Measurements from ENCODE around the gene RBM23.

RBM23 gene

GRCh38 chr14:22903742-22904087 lies 15.2 kb downstream of the RBM23 start:
- no peak for TF ChIP-seq TAF1 (IDR thresholded peaks at IDR 0.05; ENCODE audit: borderline replicate concordance, insufficient read depth, low read length)
- TF ChIP-seq POLR2AphosphoS5 (IDR thresholded peaks at IDR 0.05; ENCODE audit: low read depth, low read length): no peak
- TF ChIP-seq, protein P1, sequence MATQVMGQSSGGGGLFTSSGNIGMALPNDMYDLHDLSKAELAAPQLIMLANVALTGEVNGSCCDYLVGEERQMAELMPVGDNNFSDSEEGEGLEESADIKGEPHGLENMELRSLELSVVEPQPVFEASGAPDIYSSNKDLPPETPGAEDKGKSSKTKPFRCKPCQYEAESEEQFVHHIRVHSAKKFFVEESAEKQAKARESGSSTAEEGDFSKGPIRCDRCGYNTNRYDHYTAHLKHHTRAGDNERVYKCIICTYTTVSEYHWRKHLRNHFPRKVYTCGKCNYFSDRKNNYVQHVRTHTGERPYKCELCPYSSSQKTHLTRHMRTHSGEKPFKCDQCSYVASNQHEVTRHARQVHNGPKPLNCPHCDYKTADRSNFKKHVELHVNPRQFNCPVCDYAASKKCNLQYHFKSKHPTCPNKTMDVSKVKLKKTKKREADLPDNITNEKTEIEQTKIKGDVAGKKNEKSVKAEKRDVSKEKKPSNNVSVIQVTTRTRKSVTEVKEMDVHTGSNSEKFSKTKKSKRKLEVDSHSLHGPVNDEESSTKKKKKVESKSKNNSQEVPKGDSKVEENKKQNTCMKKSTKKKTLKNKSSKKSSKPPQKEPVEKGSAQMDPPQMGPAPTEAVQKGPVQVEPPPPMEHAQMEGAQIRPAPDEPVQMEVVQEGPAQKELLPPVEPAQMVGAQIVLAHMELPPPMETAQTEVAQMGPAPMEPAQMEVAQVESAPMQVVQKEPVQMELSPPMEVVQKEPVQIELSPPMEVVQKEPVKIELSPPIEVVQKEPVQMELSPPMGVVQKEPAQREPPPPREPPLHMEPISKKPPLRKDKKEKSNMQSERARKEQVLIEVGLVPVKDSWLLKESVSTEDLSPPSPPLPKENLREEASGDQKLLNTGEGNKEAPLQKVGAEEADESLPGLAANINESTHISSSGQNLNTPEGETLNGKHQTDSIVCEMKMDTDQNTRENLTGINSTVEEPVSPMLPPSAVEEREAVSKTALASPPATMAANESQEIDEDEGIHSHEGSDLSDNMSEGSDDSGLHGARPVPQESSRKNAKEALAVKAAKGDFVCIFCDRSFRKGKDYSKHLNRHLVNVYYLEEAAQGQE (IDR thresholded peaks at IDR 0.05; ENCODE audit: insufficient read depth in 1 of 2, low read depth in 2 of 2, low read length in 2 of 2): no peak
- TF ChIP-seq SIN3A (IDR thresholded peaks at IDR 0.05; ENCODE audit: borderline replicate concordance, insufficient read depth, low read length): no peak
- TF ChIP-seq FOXP2 (optimal IDR thresholded peaks at IDR 0.05; ENCODE audit: borderline replicate concordance, extremely low read depth, extremely low read length, insufficient read depth): no peak

GRCh38 chr14:22901799-22902198 lies 17.1 kb downstream of the RBM23 start:
- no peak for TF ChIP-seq POLR2AphosphoS5 (IDR thresholded peaks at IDR 0.05; ENCODE audit: low read depth, low read length)
- TF ChIP-seq SIN3A (IDR thresholded peaks at IDR 0.05; ENCODE audit: borderline replicate concordance, insufficient read depth, low read length): no peak
- TF ChIP-seq, protein P1 (IDR thresholded peaks at IDR 0.05; ENCODE audit: insufficient read depth in 1 of 2, low read depth in 2 of 2, low read length in 2 of 2): no peak
- no peak for TF ChIP-seq FOXP2 (optimal IDR thresholded peaks at IDR 0.05; ENCODE audit: borderline replicate concordance, extremely low read depth, extremely low read length, insufficient read depth)
- no peak for TF ChIP-seq TAF1 (IDR thresholded peaks at IDR 0.05; ENCODE audit: borderline replicate concordance, insufficient read depth, low read length)

DNA sequence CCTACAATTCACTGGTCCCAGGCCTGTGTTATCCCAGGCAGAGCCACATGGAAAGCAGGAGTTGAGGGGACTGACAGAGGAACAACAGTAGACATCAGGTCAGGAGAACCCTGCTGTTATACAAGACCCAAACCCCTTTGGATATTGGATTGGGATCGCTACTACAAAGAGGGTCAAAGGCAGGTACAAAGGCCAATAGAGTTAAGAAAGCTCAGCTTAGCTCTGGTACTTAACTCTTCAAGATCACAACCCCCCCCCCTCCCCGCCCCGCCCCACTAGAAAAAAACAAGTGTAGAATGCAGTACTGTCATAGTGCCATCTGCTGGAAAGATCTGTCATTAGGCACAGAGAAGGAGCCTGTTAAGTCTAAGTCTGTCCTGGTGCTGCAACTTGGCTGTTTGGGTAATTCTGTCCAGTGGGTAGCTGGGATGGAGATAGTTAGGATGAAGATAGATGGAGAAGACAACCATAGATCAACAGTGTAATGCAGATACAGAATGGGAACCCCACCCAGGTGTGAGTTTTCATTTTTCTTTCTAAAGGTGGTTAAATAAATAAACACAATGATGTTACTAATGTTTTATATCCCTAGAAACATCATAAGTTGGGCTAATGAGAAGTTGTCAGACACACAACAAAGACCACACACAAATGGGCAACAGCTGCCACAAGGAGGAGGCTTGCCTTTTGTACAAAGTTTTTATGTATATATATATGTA lies 18.7 kb downstream of the RBM23 start:
- TF ChIP-seq TAF1 (IDR thresholded peaks at IDR 0.05; ENCODE audit: borderline replicate concordance, insufficient read depth, low read length): no peak
- TF ChIP-seq POLR2AphosphoS5 (IDR thresholded peaks at IDR 0.05; ENCODE audit: low read depth, low read length): no peak
- no peak for TF ChIP-seq FOXP2 (optimal IDR thresholded peaks at IDR 0.05; ENCODE audit: borderline replicate concordance, extremely low read depth, extremely low read length, insufficient read depth)
- no peak for TF ChIP-seq SIN3A (IDR thresholded peaks at IDR 0.05; ENCODE audit: borderline replicate concordance, insufficient read depth, low read length)
- TF ChIP-seq, protein P1 (IDR thresholded peaks at IDR 0.05; ENCODE audit: insufficient read depth in 1 of 2, low read depth in 2 of 2, low read length in 2 of 2): no peak

DNA sequence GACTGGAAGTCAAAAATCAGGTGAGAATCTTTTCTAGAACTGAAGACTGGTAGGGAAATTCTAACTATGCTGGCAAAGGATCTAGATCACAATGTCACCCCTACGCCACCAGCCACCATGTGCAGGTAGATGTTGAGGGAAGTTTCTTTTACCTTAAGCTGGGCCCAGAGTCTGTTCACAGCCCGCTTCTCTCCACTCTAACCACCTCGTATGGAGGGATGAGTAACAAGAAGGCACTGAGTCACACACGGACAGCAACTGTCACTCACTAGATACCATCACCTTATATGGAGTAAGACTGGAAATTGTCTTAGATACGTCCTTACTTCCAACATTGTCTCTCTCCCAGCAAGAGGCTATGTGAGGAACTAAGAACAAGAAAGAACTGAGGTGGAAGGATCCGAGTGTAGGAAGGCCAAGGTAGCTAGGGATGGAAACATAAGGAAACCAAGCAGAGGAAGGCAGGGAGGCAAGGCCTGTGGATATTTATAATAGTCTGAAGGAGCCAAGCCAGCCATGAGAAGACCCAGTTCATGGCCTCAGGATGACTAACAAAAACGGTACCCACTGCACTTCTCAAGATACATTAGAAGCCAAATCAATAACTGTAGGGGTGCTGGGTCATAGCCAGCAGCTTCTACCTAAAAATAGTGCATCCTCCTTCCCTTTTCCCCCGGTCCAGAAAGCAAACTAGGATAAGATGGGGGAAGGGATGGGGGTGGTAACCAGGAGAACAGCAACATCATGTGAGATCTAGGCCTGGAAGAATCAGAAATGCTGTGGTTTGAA lies 20.5 kb downstream of the RBM23 start:
- no peak for TF ChIP-seq SIN3A (IDR thresholded peaks at IDR 0.05; ENCODE audit: borderline replicate concordance, insufficient read depth, low read length)
- TF ChIP-seq, protein P1 (IDR thresholded peaks at IDR 0.05; ENCODE audit: insufficient read depth in 1 of 2, low read depth in 2 of 2, low read length in 2 of 2): no peak
- no peak for TF ChIP-seq POLR2AphosphoS5 (IDR thresholded peaks at IDR 0.05; ENCODE audit: low read depth, low read length)
- no peak for TF ChIP-seq FOXP2 (optimal IDR thresholded peaks at IDR 0.05; ENCODE audit: borderline replicate concordance, extremely low read depth, extremely low read length, insufficient read depth)
- TF ChIP-seq TAF1 (IDR thresholded peaks at IDR 0.05; ENCODE audit: borderline replicate concordance, insufficient read depth, low read length): no peak

Measured in PFSK-1 (cell line).